EH (cell line): ENCODE results near the gene NRF1.
A peak's percentile ranks its signal among the peaks of the same experiment; 100 is the strongest.
"Not testable (repeated sequence)": the region's sequence is repeated elsewhere in the genome, so short reads cannot be mapped to it uniquely, and the experiment has no call there.

Source experiments
- DNase-seq: peaks from one replicate; pipeline ENCODE4 v3.0.0-alpha.2; 2015; ENCODE audit warnings: low read depth

The NRF1 gene

DNA sequence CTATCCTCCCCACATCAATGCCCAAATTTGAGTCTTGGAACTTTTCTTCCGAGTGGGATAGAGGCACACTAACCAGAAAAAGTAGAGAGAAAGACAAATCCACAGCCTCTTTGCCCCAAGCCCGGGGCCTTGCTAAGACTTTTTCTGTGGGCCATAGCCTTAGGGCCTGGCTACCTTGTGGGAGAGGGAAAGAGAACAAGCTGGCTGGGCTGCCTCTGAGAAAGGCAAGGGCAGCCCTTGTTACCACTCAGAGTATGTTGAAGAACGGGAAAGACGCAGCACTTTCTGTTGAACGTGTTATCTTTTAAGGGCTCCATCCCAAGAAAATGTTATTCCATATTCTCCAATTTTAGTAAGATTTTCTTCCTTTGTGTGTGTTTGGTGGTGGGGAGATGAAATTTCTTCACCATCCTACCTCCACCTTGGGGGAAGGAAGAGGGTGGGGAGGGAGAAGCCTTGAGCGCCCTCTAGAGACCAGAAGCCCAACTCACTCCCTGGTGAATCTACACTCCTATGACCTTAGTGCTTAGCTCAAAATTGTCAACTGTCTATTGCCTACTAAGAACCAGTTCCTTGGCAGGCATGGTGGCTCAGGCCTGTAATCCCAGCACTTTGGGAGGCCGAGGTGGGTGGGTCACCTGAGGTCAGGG is 3.9 kb upstream of the NRF1 start:
- peak; percentile 46 for DNase-seq

DNA sequence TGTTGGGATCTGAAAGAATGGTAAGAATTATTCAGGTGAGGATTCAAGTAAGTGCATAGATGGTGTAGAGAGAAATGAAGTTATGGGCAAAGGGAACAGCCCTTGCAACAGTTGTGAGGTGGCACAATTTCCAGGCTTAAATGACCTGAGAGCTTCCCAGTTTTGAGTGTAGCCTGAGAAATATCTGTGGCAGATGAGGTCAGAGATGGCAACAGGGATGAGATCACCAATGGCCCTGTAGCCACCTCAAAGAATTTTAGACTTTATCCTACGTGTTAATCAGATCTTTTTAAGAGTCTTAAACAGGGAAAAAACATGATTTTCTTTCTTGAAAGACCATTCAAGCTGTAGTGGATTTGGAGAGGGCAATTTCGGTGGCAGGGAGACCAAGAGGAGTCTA is 1.9 kb upstream of the NRF1 start:
- peak; percentile 34 for DNase-seq

DNA sequence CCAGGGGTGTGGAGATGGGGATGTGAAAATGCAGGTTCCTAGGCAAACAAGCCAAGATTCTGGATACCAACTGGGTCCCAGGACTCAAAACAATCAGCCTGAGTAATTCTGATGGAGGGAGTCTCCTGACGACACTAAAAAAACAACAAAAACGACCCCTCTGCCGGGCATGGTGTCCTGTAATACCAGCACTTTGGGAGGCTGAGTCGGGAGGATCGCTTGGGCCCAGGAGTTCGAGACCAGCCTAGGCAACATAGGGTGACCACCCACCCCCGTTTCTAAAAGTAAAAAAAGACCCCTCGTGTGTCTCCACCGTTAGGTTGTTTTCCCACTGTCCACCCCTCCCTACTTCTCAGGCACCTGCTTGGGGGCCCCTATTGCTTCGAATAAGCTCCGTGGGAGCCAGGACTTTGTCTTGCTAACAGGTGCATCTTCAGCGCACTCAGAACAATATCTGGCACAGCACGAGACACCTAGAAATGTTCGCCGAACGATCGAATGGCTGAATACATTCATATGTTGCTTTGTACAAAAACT is 743 bp upstream of the NRF1 start:
- DNase-seq = no peak

DNA sequence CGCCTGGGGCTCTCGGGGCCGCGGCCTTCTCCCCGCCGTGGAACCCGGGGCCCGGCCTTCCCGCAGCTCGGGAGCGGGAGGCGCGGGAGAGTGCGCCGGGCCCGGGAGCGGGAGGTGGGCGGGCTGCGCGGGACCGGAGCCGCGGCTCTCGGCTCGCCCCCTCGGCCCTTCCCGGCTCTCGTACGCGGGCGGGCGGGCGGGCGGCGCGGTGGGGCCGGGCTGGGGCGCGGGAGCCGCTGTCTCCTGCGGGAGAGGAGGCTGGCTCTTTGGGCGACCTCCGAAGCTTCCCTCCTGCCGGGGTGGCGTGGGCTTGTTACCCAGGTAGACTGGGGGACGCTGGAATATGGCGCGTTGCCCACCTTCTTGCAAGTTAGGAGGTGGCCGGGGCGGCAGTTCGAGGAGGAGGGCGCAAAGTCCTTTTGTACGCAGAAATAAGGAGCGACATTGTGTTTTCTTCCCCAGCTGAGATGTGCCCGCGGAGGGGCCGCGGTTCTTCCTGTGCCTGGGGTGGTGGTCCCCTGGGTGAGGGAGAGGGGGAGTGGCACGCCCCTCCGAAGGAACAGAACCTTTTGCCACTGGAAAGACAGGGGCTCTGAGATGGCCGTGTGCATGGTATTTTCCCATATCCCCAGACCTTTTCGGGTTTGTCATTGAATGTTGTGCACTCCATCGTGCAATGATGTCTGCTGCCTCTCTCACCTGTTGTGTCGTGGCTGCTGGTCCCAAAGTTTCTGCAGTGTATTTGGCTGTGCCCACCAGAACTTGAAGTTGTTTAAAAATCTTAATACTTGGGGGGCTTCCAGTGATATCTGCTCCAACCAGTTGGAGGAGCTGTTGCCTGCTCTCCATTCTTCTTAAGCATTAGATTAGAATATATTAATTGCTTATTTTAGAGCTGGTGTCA is 844 bp downstream of the NRF1 start:
- DNase-seq = peak; percentile 44

DNA sequence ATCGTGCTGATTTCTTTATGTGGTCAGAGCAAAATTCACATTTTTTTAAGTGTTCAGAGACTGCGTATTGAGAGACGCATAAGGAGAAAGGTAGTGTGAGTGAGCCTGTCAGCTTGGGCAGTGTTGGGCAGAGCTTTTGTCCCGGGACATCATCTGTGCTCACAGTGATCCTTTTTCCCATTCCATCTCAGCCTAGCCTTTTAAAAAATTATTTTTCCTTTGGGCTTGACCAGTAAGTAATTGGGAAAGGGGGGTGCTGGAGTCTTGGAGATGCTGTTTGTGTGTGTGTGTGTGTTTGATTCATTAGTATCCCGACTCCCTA is 1.5 kb downstream of the NRF1 start:
- DNase-seq = no peak

DNA sequence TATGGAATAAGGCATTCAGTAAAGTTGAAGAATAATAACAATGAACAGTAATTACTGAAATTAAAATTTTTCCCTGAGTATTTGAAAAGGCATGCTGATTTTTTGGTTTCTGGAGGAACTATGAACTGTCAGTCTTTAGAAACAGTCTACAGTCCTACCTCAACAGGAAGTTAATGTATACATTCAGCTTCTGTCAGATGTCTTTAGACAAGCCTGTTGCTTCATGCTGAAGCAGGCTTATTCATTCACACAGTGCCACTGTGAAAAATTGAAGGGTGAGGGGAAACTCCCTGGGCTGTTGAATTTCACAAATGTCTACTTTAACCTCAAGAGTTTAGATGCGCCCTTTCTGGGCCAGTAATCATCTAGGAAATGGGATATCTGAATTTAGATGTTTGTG is 3.5 kb downstream of the NRF1 start:
- DNase-seq = peak; percentile 21

DNA sequence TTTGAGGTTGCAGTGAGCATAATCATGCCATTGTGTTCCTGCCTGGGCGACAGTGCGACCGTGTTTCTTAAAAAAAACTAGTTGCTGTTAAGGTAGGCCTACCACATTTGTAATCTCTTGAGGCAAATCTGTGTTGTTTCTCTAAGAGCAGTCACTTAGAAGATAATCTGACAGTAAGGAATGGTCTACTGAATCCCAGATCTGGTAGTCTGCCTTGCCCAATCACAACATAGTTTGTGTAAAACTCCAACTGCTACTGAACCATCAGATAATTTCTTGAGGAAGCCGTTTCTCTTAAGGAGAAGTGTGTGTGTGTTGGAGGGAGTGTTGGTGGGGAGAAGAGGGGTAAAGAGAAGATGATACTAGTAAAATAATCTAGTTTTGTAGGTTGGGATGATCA is 5.0 kb downstream of the NRF1 start:
- DNase-seq = no peak

DNA sequence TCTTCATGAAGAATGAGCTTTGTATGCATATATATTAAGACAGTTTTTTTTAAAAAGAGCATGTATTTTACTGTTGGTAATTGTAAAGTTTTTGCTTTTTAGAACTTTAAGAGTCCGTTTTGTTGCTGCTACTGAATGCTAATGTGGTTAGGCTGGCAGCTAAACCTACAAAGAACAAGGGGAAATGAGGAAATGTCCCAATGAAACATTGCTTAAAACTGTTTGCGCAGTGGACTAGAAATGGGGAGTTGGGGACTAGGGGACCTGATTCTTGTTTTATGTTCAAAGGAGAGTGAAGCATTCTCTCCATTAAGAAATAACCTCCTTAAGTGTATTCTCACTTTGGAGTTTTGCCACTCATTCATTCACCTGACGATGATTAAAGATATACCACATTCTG is 5.7 kb downstream of the NRF1 start:
- no peak for DNase-seq

DNA sequence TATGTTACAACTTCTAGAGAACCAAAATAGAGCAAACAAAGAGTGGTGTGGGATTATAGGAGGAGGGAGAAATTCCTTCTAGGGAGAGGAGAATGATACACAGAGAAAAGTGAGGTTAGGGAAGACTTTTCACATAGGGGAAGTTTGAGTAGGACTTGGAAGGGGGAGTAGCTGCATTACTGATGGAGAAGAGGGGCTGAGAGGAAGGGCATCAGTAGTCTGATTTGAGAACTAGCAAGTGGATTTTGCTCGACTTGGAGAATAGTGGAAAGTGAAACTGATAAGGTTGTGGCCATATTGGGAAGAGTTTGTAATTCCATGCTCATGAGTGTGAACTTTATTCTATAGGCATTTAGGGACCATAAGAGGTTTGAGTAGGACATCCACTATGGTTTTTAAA is 6.1 kb downstream of the NRF1 start:
- peak; percentile 16 for DNase-seq

DNA sequence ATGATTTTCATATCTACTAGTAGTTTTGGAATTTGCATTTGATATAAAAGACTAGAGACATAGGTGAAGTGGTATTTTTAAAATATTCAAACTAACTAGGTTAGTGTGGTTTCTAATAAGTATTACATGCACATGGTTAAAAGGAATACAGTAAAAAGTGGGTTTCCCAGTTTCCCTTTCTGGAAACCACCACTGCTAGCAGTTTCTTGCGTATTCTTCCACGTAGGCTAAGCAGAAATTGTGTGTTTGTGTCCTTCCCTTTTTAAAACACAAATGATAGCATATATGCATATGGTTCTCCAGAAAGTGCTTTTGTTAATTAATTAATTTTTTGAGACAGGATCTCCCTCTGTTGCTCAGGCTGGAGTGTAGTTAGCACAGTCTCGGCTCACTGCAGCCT is 15.4 kb downstream of the NRF1 start:
- no peak for DNase-seq

DNA sequence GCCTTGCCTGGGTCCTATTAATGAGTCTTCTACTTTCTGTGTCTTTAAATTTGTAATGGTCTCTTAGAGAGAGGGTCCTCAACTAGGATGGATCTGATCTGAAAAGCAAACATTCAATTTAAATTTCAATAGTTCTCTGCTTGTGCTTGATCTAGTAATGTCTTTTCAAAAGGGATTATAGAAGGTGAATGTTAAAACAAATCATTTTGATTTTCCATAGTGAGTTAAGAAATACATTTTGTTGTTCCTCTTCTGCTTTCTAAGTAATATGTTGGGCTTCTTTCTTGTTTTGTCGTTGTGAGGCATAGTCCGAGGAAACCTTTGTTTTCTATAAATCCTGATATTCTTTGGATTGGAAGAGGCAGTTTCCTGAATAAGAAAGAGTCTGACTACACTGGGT is 18.8 kb downstream of the NRF1 start:
- DNase-seq = no peak

DNA sequence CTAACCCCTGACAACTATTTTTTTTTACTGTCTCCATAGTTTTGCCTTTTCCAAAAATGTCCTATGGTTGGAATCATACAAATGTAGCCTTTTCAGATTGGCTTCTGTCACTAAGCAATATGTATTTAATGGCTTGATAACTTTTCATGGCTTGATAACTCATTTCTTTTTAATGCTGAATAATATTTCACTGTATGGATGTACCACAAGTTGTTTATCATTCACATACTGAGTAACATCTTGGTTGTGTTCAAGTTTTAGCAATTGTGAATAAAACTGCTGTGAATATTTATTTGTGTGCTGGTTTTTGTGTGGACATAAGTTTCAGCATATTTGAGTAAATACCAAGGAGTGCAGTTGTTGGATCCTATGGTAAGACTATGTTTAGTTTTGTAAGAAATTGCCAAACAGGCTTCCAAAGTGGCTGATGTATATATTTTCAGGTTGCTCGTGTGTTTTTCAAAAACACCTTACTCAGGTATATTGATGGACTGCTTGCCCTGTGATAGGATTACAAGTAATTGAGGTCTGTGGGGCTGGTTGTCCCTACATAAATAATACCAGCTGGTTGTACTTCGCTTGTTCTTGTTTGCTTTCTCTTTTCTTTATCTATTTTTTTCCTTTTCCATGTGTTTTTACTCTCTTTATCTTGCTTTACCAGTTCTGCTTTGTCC is 23.0 kb downstream of the NRF1 start:
- DNase-seq = no peak

DNA sequence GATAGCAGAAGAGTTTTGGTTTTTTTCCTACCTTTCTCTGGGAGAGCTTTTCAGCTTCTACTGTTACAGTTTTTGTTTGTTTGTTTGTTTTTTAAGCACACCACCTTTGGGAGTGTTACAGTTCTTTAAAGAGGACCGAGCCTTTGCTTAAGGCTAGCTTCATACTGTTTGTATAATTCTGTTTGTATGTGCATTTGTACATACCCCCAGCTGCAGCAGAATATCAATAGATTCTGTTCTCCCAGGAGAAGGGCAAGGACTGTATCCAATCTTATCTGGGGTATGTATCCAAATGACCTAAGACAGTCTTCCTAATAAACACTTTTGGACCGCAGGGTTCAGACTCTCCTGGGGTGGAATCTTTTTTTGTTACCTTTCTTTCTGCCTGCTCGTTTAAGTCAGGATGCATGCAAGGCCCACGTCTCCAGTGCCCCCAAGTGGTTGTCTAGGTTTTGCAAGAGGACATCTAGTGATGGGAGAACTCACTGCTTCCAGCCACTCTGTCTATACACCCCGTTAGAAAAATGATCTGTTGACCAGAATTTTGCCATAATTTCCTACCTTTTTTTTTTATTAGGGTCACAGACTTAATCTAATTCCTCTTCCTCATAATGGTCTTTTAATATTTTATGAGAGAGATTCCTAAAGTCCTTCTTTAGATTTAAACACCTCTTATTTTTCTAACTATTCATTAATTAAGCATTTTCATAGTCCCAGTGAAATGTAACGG is 23.9 kb downstream of the NRF1 start:
- peak; percentile 74 for DNase-seq

DNA sequence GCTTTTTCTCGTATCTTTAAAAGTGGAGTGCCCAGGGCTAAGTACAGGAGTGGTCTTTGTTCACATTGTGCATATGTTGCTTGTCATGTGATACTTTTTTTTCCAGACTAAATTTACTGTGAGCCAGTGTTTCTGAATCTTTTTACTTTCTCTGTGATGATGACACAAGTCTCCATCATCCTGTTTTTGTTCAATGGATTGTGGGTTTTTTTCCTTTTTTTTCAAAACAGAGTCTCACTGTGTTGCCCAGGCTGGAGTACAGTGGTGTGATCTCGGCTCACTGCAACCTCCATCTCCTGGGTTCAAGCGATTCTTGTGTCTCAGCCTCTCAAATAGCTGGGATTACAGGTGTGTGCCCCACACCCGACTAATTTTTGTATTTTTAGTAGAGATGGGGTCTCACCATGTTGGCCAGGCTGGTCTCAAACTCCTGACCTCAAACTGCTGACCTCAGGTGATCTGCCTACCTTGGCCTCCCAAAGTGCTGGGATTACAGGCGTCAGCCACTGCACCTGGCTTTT is 24.6 kb downstream of the NRF1 start:
- DNase-seq = not testable (repeated sequence)

DNA sequence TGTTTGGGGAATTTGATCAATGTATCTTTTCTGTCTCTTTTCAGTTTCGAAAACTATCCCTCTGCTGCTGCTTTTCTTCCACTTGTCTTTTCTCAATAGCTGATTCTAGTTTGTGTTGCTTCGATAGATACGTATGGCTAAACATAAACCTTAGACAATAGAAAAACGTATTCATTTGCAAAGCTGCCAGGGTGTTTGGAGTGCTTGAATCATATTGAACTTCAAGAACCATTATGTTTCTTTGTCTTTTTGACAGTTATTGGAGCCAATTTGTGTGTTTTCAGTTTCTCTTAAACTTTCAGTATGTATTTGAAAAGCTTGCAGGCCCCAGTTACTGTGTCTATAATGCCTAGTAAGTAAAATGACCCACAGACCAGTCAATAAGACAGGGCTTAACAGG is 25.1 kb downstream of the NRF1 start:
- DNase-seq = no peak

DNA sequence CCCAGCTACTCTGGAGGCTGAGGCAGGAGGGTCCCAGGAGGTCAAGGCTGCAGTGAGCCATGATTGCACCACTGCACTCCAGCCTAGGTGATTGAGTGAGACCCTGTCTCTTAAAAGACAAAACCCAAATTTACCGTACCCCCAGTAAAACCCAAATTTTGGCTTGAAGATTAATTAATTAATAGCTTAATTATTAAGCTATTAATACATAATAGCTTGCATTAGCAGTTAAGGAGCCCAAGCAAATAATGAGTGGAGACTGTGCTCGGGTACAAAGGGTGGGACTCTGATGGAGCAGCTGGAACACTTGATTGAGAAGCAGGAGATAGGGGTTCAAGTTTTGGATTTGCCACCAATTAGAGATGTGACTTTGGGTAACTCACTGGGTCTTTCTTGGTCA is 28.9 kb downstream of the NRF1 start:
- no peak for DNase-seq

DNA sequence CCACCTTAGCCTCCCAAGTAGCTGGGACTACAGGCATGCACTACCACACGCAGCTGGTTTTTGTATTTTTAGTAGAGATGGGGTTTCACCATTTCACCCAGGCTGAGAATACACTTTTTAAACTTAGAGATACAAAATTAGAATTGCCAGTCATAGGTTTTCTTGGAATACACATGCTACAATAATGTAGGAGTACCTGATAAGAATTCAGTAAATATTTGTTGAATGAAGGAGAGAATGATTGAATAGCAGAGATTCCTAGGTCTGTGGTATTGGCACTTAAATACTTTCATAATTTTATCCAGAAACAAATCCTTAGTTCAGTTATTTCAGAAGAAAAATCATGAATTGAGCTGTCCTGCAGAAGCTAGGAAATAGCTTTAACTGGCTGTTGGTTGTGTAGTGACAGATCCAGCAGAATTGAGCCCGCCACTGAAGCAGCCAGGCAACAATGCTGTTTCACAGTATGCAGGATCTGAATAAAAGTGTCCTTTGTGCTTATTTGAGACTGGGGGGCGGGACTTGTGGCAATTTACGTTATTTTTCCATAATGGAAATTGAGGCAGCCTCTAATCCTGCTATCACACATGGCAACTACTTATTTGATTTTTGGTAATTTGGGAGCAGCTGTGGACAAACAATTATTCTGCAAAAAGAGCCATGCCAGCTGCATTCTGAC is 31.5 kb downstream of the NRF1 start:
- DNase-seq = no peak

DNA sequence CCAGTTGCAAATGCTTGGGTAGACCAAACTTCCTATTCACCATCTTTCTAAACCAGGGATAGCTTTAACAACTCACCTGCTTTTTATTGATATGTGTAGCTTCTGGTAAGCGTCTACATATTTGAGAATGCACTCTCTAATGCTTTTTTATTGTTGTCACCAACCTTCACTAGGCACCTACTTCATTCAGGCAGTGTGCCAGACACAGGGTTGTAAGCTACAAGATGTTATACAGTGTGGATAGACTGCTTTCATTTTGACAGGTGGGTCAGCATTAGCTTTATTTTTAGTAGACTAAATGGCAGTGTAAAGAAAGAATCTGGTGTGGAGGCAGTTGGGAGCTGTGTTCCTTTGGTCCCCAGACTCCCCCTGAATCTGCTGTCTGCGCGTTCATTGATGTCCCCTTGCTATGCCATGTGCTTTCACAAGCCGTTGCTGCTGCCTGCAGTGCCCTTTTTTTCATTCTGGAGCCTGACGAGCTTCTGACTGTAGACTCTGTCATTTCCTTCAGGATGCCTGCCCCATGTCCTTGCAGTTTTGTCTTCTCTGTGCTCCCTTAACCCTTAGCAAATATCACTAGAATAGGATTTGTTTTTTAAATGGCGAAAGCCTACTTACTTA is 32.1 kb downstream of the NRF1 start:
- no peak for DNase-seq

DNA sequence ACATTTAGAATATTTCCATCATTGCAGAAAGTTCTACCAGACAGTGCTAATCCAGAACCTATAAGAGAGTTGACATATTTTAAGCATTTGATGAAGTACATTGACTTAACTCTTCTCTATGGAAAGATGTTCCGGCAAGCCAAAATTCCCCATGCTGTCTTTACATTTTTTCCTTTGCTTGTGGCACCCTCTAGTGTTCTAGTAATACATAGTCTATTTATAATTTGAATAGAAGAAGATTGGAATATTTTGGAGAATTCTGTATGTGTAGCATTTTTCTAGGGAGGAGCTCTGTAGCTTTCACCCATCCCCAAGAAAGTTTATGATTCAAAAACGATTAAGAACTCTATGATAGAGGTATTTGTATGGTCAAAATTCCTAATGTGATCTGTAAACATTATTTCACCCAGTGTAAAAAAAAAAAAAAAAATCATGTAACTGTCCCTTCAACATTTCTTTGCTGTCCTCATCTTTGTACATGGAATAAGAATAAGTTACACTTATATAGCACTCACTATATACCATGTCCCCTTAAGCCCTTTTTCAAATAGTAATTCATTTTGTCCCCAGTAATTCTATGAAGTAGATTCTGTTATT is 33.2 kb downstream of the NRF1 start:
- DNase-seq = peak; percentile 64

DNA sequence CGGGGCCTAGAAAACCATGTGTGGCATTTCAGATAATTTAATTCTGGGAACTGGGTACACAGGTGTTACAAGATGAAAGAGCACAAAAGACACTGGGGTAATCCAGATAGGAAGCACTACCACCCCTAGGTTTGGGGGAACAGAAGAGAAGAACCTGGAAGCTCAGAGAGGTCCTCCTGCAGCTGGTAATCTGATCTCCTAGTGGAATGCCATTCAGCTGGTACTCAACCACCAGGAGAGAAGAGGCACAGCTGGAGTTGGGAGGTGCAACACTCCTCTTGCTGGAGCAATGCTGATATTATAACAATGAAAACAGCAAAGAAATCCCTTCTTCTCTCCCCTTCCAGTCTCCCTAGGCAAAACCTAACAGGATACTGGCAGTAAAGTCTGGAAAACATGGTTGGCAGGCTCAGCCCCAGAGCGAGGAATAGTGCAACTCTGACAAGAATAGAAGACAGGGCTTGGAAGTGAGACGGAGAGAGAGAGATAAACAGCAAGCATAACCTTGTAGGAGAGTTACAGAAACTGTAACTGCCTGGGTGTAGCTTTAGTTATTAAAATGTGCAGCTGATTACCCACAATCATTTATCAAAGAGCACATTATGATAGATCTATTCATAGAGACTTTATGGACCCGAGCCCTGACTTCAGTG is 35.0 kb downstream of the NRF1 start:
- DNase-seq = no peak
